Activated CD4-positive, alpha-beta memory T cell treated with anti-CD3 and anti-CD28 coated beads for 36 hours (primary cell): ENCODE measurements around the gene DYNC1LI2. TPM values are rescaled to one million over a fixed set of nuclear protein-coding genes. Genes with fewer than 3 reads are reported as not detected.

ENCODE experiments used
- CTCF ChIA-PET: fragments of 350-600 bp; sonication (Branson Sonifier 250); formaldehyde crosslinking; loops from one replicate; lab custom pipeline; 2021; ENCODE audit warnings: antibody characterized with exemption, inconsistent platforms; lab: Charles Lee
- POLR2A ChIA-PET: fragments of 350-600 bp; sonication (Branson Sonifier 250); formaldehyde crosslinking; loops from one replicate; lab custom pipeline; 2021; ENCODE audit warnings: antibody characterized with exemption; lab: Charles Lee
- DNase-seq: peaks from one replicate; pipeline ENCODE4 v3.0.0-alpha.2; 2020
- H3K27ac Mint-ChIP-seq: one replicate; pipeline ENCODE4 v1.8.0; 2021; ENCODE audit warnings: mixed read lengths
- H3K27me3 Mint-ChIP-seq: one replicate; pipeline ENCODE4 v1.8.0; 2021; ENCODE audit warnings: mixed read lengths
- H3K36me3 Mint-ChIP-seq: one replicate; pipeline ENCODE4 v1.8.0; 2021; ENCODE audit warnings: mixed read lengths
- H3K4me1 Mint-ChIP-seq: one replicate; pipeline ENCODE4 v1.8.0; 2021; ENCODE audit warnings: low read depth, mixed read lengths
- H3K4me3 Mint-ChIP-seq: one replicate; pipeline ENCODE4 v1.8.0; 2021; ENCODE audit warnings: mild to moderate bottlenecking, mixed read lengths
- H3K9me3 Mint-ChIP-seq: one replicate; pipeline ENCODE4 v1.8.0; 2021; ENCODE audit warnings: mixed read lengths
- intact Hi-C: fragments of 100-400 bp; cut with micrococcal nuclease; formaldehyde crosslinking; loops from one replicate; pipeline ENCODE4 v1.15.1; 2023
- total RNA-seq, 2 experiments: library from RNA; stranded (reverse); gene quantifications; one replicate each; pipeline ENCODE4 v1.2.3, GENCODE V29; 2021

Gene DYNC1LI2
- total RNA-seq, 2 experiments from 2014 or later, result 37.9 to 39.1 TPM

GRCh38 chr16:66752958-66753357 is 1.5 kb upstream of the DYNC1LI2 start:
- H3K9me3 Mint-ChIP-seq, result no peaks in the 10 kb centered on the region

GRCh38 chr16:66752379-66752778 is 970 bp upstream of the DYNC1LI2 start:
- intact Hi-C loops, result loop anchor here (5.0 kb wide), 3 partner anchors 55 to 190 kb away; partner anchors contain the start of gene CMTM4
- CTCF ChIA-PET, result interaction anchor here (0.6 to 2.5 kb wide), 24 partner anchors 10 to 347 kb away, joined by 3 to 29 read pairs (median 4); partner anchors contain the start of genes NAE1 and PDP2
- Mint-ChIP-seq H3K36me3 (peaks cover 14% of the 10 kb centered on the region), H3K27me3 (peaks cover 4% of the 10 kb centered on the region), H3K4me1 (peaks cover 30% of the 10 kb centered on the region), H3K27ac (peak overlapping the region; percentile 69), H3K4me3 (peak overlapping the region; percentile 73), H3K9me3 (no peaks in the 10 kb centered on the region)
- DNase-seq, result no peak
- POLR2A ChIA-PET, result interaction anchor here (2.6 kb wide), 1 partner anchor 79 kb away, joined by 6 read pairs; the partner anchor contains the start of gene NAE1

More at GRCh38 chr16:66752958-66753357, 1.5 kb upstream of the DYNC1LI2 start:
- Mint-ChIP-seq H3K36me3 (peaks cover 11% of the 10 kb centered on the region), H3K4me3 (no peak overlapping the region), H3K27ac (no peak overlapping the region), H3K4me1 (peaks cover 30% of the 10 kb centered on the region), H3K27me3 (peaks cover 4% of the 10 kb centered on the region)
- ChIA-PET CTCF (interaction anchor here (1.0 to 2.5 kb wide), 8 partner anchors 9 to 348 kb away, joined by 3 to 29 read pairs (median 10); partner anchors contain the start of gene NAE1), POLR2A (no interaction called here)
- DNase-seq, result no peak
- intact Hi-C loops, result loop anchor here (5.0 kb wide), 3 partner anchors 56 to 191 kb away; partner anchors contain the start of gene CMTM4

GRCh38 chr16:66751992-66752322 is 548 bp upstream of the DYNC1LI2 start:
- peak overlapping the region; percentile 69 for H3K27ac Mint-ChIP-seq
- peaks cover 4% of the 10 kb centered on the region for H3K27me3 Mint-ChIP-seq
- CTCF ChIA-PET, result interaction anchor here (0.6 to 2.5 kb wide), 26 partner anchors 10 to 347 kb away, joined by 3 to 29 read pairs (median 4); partner anchors contain the start of genes NAE1 and PDP2
- H3K9me3 Mint-ChIP-seq, result no peaks in the 10 kb centered on the region
- H3K36me3 Mint-ChIP-seq, result peaks cover 16% of the 10 kb centered on the region
- peaks cover 32% of the 10 kb centered on the region for H3K4me1 Mint-ChIP-seq
- DNase-seq, result no peak
- POLR2A ChIA-PET, result interaction anchor here (2.6 kb wide), 1 partner anchor 79 kb away, joined by 6 read pairs; the partner anchor contains the start of gene NAE1
- intact Hi-C loops, result loop anchor here (2.0 to 5.0 kb wide), 4 partner anchors 55 to 190 kb away; partner anchors contain the start of gene CMTM4
- H3K4me3 Mint-ChIP-seq, result peak overlapping the region; percentile 73

GRCh38 chr16:66751053-66751302 is 431 bp downstream of the DYNC1LI2 start:
- CTCF ChIA-PET, result interaction anchor here (0.6 to 2.5 kb wide), 17 partner anchors 10 to 344 kb away, joined by 3 to 29 read pairs (median 5); partner anchors contain the start of gene NAE1
- POLR2A ChIA-PET, result interaction anchor here (2.6 kb wide), 1 partner anchor 80 kb away, joined by 6 read pairs; the partner anchor contains the start of gene NAE1
- H3K9me3 Mint-ChIP-seq, result no peaks in the 10 kb centered on the region
- H3K36me3 Mint-ChIP-seq, result peaks cover 20% of the 10 kb centered on the region
- H3K4me3 Mint-ChIP-seq, result peak overlapping the region; percentile 83
- intact Hi-C loops, result loop anchor here (2.0 to 5.0 kb wide), 4 partner anchors 54 to 189 kb away; partner anchors contain the start of gene CMTM4
- H3K27ac Mint-ChIP-seq, result peak overlapping the region; percentile 61
- H3K4me1 Mint-ChIP-seq, result peaks cover 40% of the 10 kb centered on the region
- DNase-seq, result no peak
- peaks cover 4% of the 10 kb centered on the region for H3K27me3 Mint-ChIP-seq

GRCh38 chr16:66750279-66751052 is 943 bp downstream of the DYNC1LI2 start:
- no peaks in the 10 kb centered on the region for H3K9me3 Mint-ChIP-seq
- H3K4me1 Mint-ChIP-seq, result peaks cover 41% of the 10 kb centered on the region

GRCh38 chr16:66746682-66747081 is 4.7 kb downstream of the DYNC1LI2 start:
- H3K36me3 Mint-ChIP-seq, result peaks cover 28% of the 10 kb centered on the region

More at GRCh38 chr16:66750279-66751052, 943 bp downstream of the DYNC1LI2 start:
- peak; percentile 18 for DNase-seq
- ChIA-PET POLR2A (interaction anchor here (2.6 kb wide), 1 partner anchor 81 kb away, joined by 6 read pairs; the partner anchor contains the start of gene NAE1), CTCF (interaction anchor here (0.6 to 2.5 kb wide), 11 partner anchors 9 to 344 kb away, joined by 3 to 29 read pairs (median 5); partner anchors contain the start of gene NAE1)
- intact Hi-C loops, result loop anchor here (2.0 to 5.0 kb wide), 4 partner anchors 53 to 188 kb away; partner anchors contain the start of gene CMTM4
- H3K36me3 Mint-ChIP-seq, result peaks cover 20% of the 10 kb centered on the region
- H3K27me3 Mint-ChIP-seq, result peaks cover 4% of the 10 kb centered on the region
- H3K4me3 Mint-ChIP-seq, result peak overlapping the region; percentile 83
- H3K27ac Mint-ChIP-seq, result peak overlapping the region; percentile 61

GRCh38 chr16:66746048-66746447 is 5.4 kb downstream of the DYNC1LI2 start:
- intact Hi-C loops, result no loop called here
- Mint-ChIP-seq H3K36me3 (peaks cover 33% of the 10 kb centered on the region), H3K9me3 (no peaks in the 10 kb centered on the region), H3K27me3 (no peaks in the 10 kb centered on the region), H3K4me3 (no peak overlapping the region), H3K27ac (no peak overlapping the region), H3K4me1 (peaks cover 39% of the 10 kb centered on the region)
- ChIA-PET CTCF (no interaction called here), POLR2A (no interaction called here)
- no peak for DNase-seq

More at GRCh38 chr16:66746682-66747081, 4.7 kb downstream of the DYNC1LI2 start:
- Mint-ChIP-seq H3K27ac (peak overlapping the region; percentile 39), H3K9me3 (no peaks in the 10 kb centered on the region), H3K27me3 (no peaks in the 10 kb centered on the region), H3K4me1 (peaks cover 35% of the 10 kb centered on the region), H3K4me3 (no peak overlapping the region)
- peak; percentile 33 for DNase-seq
- intact Hi-C loops, result no loop called here
- ChIA-PET CTCF (interaction anchor here (0.8 kb wide), 1 partner anchor 10 kb away, joined by 3 read pairs; no protein-coding TSS in a partner anchor), POLR2A (no interaction called here)

GRCh38 chr16:66741950-66742808 is 9.2 kb downstream of the DYNC1LI2 start:
- H3K9me3 Mint-ChIP-seq, result no peaks in the 10 kb centered on the region
- H3K4me3 Mint-ChIP-seq, result no peak overlapping the region
- H3K27ac Mint-ChIP-seq, result no peak overlapping the region
- ChIA-PET CTCF (interaction anchor here (0.9 to 9.7 kb wide), 7 partner anchors 10 to 336 kb away, joined by 3 to 100 read pairs (median 18); partner anchors contain the start of genes CMTM4 and DYNC1LI2), POLR2A (no interaction called here)
- peaks cover 25% of the 10 kb centered on the region for H3K4me1 Mint-ChIP-seq
- no peaks in the 10 kb centered on the region for H3K27me3 Mint-ChIP-seq
- no peak for DNase-seq
- intact Hi-C loops, result loop anchor here (2.0 kb wide), 1 partner anchor 335 kb away; no protein-coding TSS in a partner anchor
- peaks cover 32% of the 10 kb centered on the region for H3K36me3 Mint-ChIP-seq

GRCh38 chr16:66741169-66741900 is 10.1 kb downstream of the DYNC1LI2 start:
- H3K4me1 Mint-ChIP-seq, result peaks cover 19% of the 10 kb centered on the region
- no peak overlapping the region for H3K4me3 Mint-ChIP-seq
- no peaks in the 10 kb centered on the region for H3K27me3 Mint-ChIP-seq
- H3K36me3 Mint-ChIP-seq, result peaks cover 31% of the 10 kb centered on the region
- intact Hi-C loops, result loop anchor here (2.0 kb wide), 1 partner anchor 335 kb away; no protein-coding TSS in a partner anchor
- DNase-seq, result no peak
- no peak overlapping the region for H3K27ac Mint-ChIP-seq
- ChIA-PET POLR2A (no interaction called here), CTCF (interaction anchor here (0.8 to 9.7 kb wide), 16 partner anchors 9 to 335 kb away, joined by 3 to 100 read pairs (median 8); partner anchors contain the start of genes CMTM4, DYNC1LI2 and NAE1)
- no peaks in the 10 kb centered on the region for H3K9me3 Mint-ChIP-seq

GRCh38 chr16:66740533-66740932 is 10.9 kb downstream of the DYNC1LI2 start:
- Mint-ChIP-seq H3K36me3 (peaks cover 32% of the 10 kb centered on the region), H3K9me3 (no peaks in the 10 kb centered on the region), H3K27ac (no peak overlapping the region), H3K4me1 (peaks cover 15% of the 10 kb centered on the region), H3K27me3 (no peaks in the 10 kb centered on the region), H3K4me3 (no peak overlapping the region)
- no peak for DNase-seq
- ChIA-PET CTCF (interaction anchor here (0.9 to 9.7 kb wide), 16 partner anchors 11 to 334 kb away, joined by 3 to 100 read pairs (median 8); partner anchors contain the start of genes CMTM4, DYNC1LI2 and NAE1), POLR2A (no interaction called here)
- intact Hi-C loops, result loop anchor here (1.0 to 2.0 kb wide), 2 partner anchors 89 to 334 kb away; no protein-coding TSS in a partner anchor
